Duodenal mucosa (tissue), 2 donors: ENCODE measurements around the gene ANKRD11.

Source experiments
- H3K27ac ChIP-seq: one replicate; pipeline ENCODE4 v1.7.0; 2013; ENCODE audit warnings: low read depth, low read length
- H3K27me3 ChIP-seq, 2 donors: one replicate each; pipeline ENCODE4 v1.7.0; 2013; ENCODE audit warnings: low read length in 2 of 2, control low read depth in 1 of 2; ENCODE audit not compliant: insufficient read depth in 2 of 2, control insufficient read depth in 1 of 2
- H3K36me3 ChIP-seq, 2 donors: one replicate each; pipeline ENCODE4 v1.7.0; 2013; ENCODE audit warnings: low read length in 2 of 2, control low read depth in 1 of 2; ENCODE audit not compliant: insufficient read depth in 2 of 2, control insufficient read depth in 1 of 2
- H3K4me1 ChIP-seq, 2 donors: one replicate each; pipeline ENCODE4 v1.7.0; 2013; ENCODE audit warnings: low read length in 2 of 2, control low read depth in 1 of 2; ENCODE audit not compliant: insufficient read depth in 2 of 2, control insufficient read depth in 1 of 2
- H3K4me3 ChIP-seq, 2 donors: one replicate each; pipeline ENCODE4 v1.7.0; 2013; ENCODE audit warnings: low read length in 2 of 2, low read depth in 1 of 2
- H3K9ac ChIP-seq, 2 donors: one replicate each; pipeline ENCODE4 v1.7.0; 2013; ENCODE audit warnings: low read length in 2 of 2, low read depth in 1 of 2
- H3K9me3 ChIP-seq, 2 donors: one replicate each; pipeline ENCODE4 v1.7.0; 2013; ENCODE audit warnings: low read length in 2 of 2, control low read depth in 1 of 2; ENCODE audit not compliant: control insufficient read depth in 1 of 2

Gene ANKRD11

GRCh38 chr16:89493776-89494175, 3.4 kb upstream of the ANKRD11 start:
- Histone ChIP-seq H3K27ac (no peak overlapping the region), H3K4me3 (no peak overlapping the region), H3K36me3 (peaks cover 0 to 2% of the 10 kb centered on the region in 2 donors), H3K9ac (no peak overlapping the region), H3K4me1 (peaks cover 15% of the 10 kb centered on the region in 2 donors), H3K9me3 (no peaks in the 10 kb centered on the region), H3K27me3 (no peaks in the 10 kb centered on the region)

- H3K36me3 ChIP-seq = peaks cover 0 to 2% of the 10 kb centered on the region in 2 donors
- H3K4me1 ChIP-seq = peaks cover 26 to 27% of the 10 kb centered on the region in 2 donors
- peak overlapping the region; percentile 76 to 89 for H3K4me3 ChIP-seq
- no peaks in the 10 kb centered on the region for H3K9me3 ChIP-seq
- H3K27me3 ChIP-seq = no peaks in the 10 kb centered on the region
- no peak overlapping the region for H3K27ac ChIP-seq
- H3K9ac ChIP-seq = peak overlapping the region in 1 of 2 donors; percentile 76
Observed at GRCh38 chr16:89491974-89492687, 1.8 kb upstream of the ANKRD11 start.

- peak overlapping the region; percentile 76 to 84 for H3K9ac ChIP-seq
- peak overlapping the region; percentile 76 to 89 for H3K4me3 ChIP-seq
- peaks cover 0 to 2% of the 10 kb centered on the region in 2 donors for H3K36me3 ChIP-seq
- no peaks in the 10 kb centered on the region for H3K27me3 ChIP-seq
- H3K4me1 ChIP-seq = peaks cover 28% of the 10 kb centered on the region in 2 donors
- no peaks in the 10 kb centered on the region for H3K9me3 ChIP-seq
- H3K27ac ChIP-seq = peak overlapping the region; percentile 88
Observed at GRCh38 chr16:89491238-89491869, 993 bp upstream of the ANKRD11 start.

GRCh38 chr16:89489898-89490438, 393 bp downstream of the ANKRD11 start:
- Histone ChIP-seq H3K4me1 (peaks cover 42% of the 10 kb centered on the region in 2 donors), H3K4me3 (peak overlapping the region in 1 of 2 donors; percentile 55), H3K9me3 (no peaks in the 10 kb centered on the region), H3K36me3 (peaks cover 0 to 2% of the 10 kb centered on the region in 2 donors), H3K27ac (peak overlapping the region; percentile 88), H3K9ac (no peak overlapping the region), H3K27me3 (no peaks in the 10 kb centered on the region)

- Histone ChIP-seq H3K9ac (peak overlapping the region; percentile 57 to 67), H3K4me3 (peak overlapping the region; percentile 67 to 70), H3K9me3 (no peaks in the 10 kb centered on the region), H3K27me3 (no peaks in the 10 kb centered on the region), H3K4me1 (peaks cover 49% of the 10 kb centered on the region in 2 donors), H3K27ac (peak overlapping the region; percentile 76), H3K36me3 (peaks cover 0 to 2% of the 10 kb centered on the region in 2 donors)
Observed at GRCh38 chr16:89489040-89489897, 1.1 kb downstream of the ANKRD11 start.

GRCh38 chr16:89485701-89486246, 4.6 kb downstream of the ANKRD11 start:
- no peak overlapping the region for H3K27ac ChIP-seq
- H3K9me3 ChIP-seq = no peaks in the 10 kb centered on the region
- no peaks in the 10 kb centered on the region for H3K36me3 ChIP-seq
- no peak overlapping the region for H3K4me3 ChIP-seq
- H3K4me1 ChIP-seq = peaks cover 66 to 67% of the 10 kb centered on the region in 2 donors
- H3K27me3 ChIP-seq = no peaks in the 10 kb centered on the region
- H3K9ac ChIP-seq = peak overlapping the region in 1 of 2 donors; percentile 11

- peaks cover 66 to 67% of the 10 kb centered on the region in 2 donors for H3K4me1 ChIP-seq
- no peak overlapping the region for H3K9ac ChIP-seq
- no peaks in the 10 kb centered on the region for H3K36me3 ChIP-seq
- no peak overlapping the region for H3K4me3 ChIP-seq
- H3K27ac ChIP-seq = no peak overlapping the region
- H3K9me3 ChIP-seq = no peaks in the 10 kb centered on the region
- no peaks in the 10 kb centered on the region for H3K27me3 ChIP-seq
Observed at GRCh38 chr16:89484923-89485679, 5.3 kb downstream of the ANKRD11 start.

- Histone ChIP-seq H3K9me3 (no peaks in the 10 kb centered on the region), H3K27ac (no peak overlapping the region), H3K9ac (no peak overlapping the region), H3K4me3 (no peak overlapping the region), H3K4me1 (peaks cover 66 to 68% of the 10 kb centered on the region in 2 donors), H3K27me3 (no peaks in the 10 kb centered on the region), H3K36me3 (no peaks in the 10 kb centered on the region)
Observed at GRCh38 chr16:89484041-89484501, 6.3 kb downstream of the ANKRD11 start.

GRCh38 chr16:89482817-89483205, 7.5 kb downstream of the ANKRD11 start:
- Histone ChIP-seq H3K27me3 (no peaks in the 10 kb centered on the region), H3K4me1 (peaks cover 65 to 69% of the 10 kb centered on the region in 2 donors), H3K9ac (peak overlapping the region; percentile 20 to 22), H3K27ac (no peak overlapping the region), H3K9me3 (no peaks in the 10 kb centered on the region), H3K4me3 (peak overlapping the region; percentile 19 to 21), H3K36me3 (no peaks in the 10 kb centered on the region)
